ENCODE results near the gene DENND5B. TPM values are rescaled to one million over a fixed set of nuclear protein-coding genes. Genes with fewer than 3 reads are reported as not detected.
A peak's percentile ranks its signal among the peaks of the same experiment; 100 is the strongest.
"Not testable (repeated sequence)": the region's sequence is repeated elsewhere in the genome, so short reads cannot be mapped to it uniquely, and the experiment has no call there.

DENND5B gene
- total RNA-seq, 1 donor from 2014 or later: 18.6 TPM

- ATAC-seq: no peak
- no peak for DNase-seq (ENCODE audit: low spot score)
Observed at GRCh38 chr12:31560516-31560915, 30.4 kb downstream of the DENND5B start.

- DNase-seq (ENCODE audit: low spot score) (no peak), ATAC-seq (no peak)
Observed at GRCh38 chr12:31558521-31558920, 32.4 kb downstream of the DENND5B start.

GRCh38 chr12:31557707-31558106 lies 33.2 kb downstream of the DENND5B start:
- DNase-seq (ENCODE audit: low spot score) (no peak), ATAC-seq (no peak)

GRCh38 chr12:31555466-31555865 lies 35.5 kb downstream of the DENND5B start:
- not testable (repeated sequence) for DNase-seq (ENCODE audit: low spot score); ATAC-seq

GRCh38 chr12:31550590-31550989 lies 40.3 kb downstream of the DENND5B start:
- not testable (repeated sequence) for ATAC-seq; DNase-seq (ENCODE audit: low spot score)

- ATAC-seq (peak; percentile 52), DNase-seq (ENCODE audit: low spot score) (no peak)
Observed at GRCh38 chr12:31536672-31537071, 54.3 kb downstream of the DENND5B start.

- DNase-seq (ENCODE audit: low spot score) (no peak), ATAC-seq (peak; percentile 76)
Observed at GRCh38 chr12:31533470-31533869, 57.5 kb downstream of the DENND5B start.

- DNase-seq (ENCODE audit: low spot score) (no peak), ATAC-seq (no peak)
Observed at GRCh38 chr12:31531893-31532292, 59.0 kb downstream of the DENND5B start.

GRCh38 chr12:31528095-31528494 lies 62.8 kb downstream of the DENND5B start:
- ATAC-seq: no peak

GRCh38 chr12:31527083-31527482 lies 63.9 kb downstream of the DENND5B start:
- DNase-seq (ENCODE audit: low spot score): no peak
- no peak for ATAC-seq

More at GRCh38 chr12:31528095-31528494, 62.8 kb downstream of the DENND5B start:
- DNase-seq (ENCODE audit: low spot score): no peak

- DNase-seq (ENCODE audit: low spot score) (no peak), ATAC-seq (peak; percentile 54)
Observed at GRCh38 chr12:31526158-31526546, 64.8 kb downstream of the DENND5B start.

GRCh38 chr12:31525496-31526157 lies 65.3 kb downstream of the DENND5B start:
- no peak for ATAC-seq
- no peak for DNase-seq (ENCODE audit: low spot score)

GRCh38 chr12:31524791-31525495 lies 66.0 kb downstream of the DENND5B start:
- ATAC-seq: no peak

GRCh38 chr12:31523306-31523705 lies 67.6 kb downstream of the DENND5B start:
- DNase-seq (ENCODE audit: low spot score) (no peak), ATAC-seq (no peak)

More at GRCh38 chr12:31524791-31525495, 66.0 kb downstream of the DENND5B start:
- no peak for DNase-seq (ENCODE audit: low spot score)

- DNase-seq (ENCODE audit: low spot score): no peak
Observed at GRCh38 chr12:31522607-31523006, 68.3 kb downstream of the DENND5B start.

GRCh38 chr12:31521964-31522363 lies 69.0 kb downstream of the DENND5B start:
- ATAC-seq: peak; percentile 39
- no peak for DNase-seq (ENCODE audit: low spot score)

More at GRCh38 chr12:31522607-31523006, 68.3 kb downstream of the DENND5B start:
- ATAC-seq: no peak

- no peak for DNase-seq (ENCODE audit: low spot score)
- ATAC-seq: no peak
Observed at GRCh38 chr12:31519511-31519910, 71.4 kb downstream of the DENND5B start.

GRCh38 chr12:31518680-31519227 lies 72.2 kb downstream of the DENND5B start:
- ATAC-seq (peak; percentile 44), DNase-seq (ENCODE audit: low spot score) (no peak)

GRCh38 chr12:31517994-31518393 lies 72.9 kb downstream of the DENND5B start:
- no peak for ATAC-seq
- DNase-seq (ENCODE audit: low spot score): no peak

GRCh38 chr12:31516702-31517101 lies 74.2 kb downstream of the DENND5B start:
- no peak for ATAC-seq
- DNase-seq (ENCODE audit: low spot score): no peak

- no peak for ATAC-seq
- DNase-seq (ENCODE audit: low spot score): no peak
Observed at GRCh38 chr12:31514912-31515311, 76.0 kb downstream of the DENND5B start.

GRCh38 chr12:31510034-31510433 lies 80.9 kb downstream of the DENND5B start:
- ATAC-seq (no peak), DNase-seq (ENCODE audit: low spot score) (no peak)
